ENCODE data around the gene UQCRQ.
"Not testable (repeated sequence)": the region's sequence is repeated elsewhere in the genome, so short reads cannot be mapped to it uniquely, and the experiment has no call there.

UQCRQ gene

DNA sequence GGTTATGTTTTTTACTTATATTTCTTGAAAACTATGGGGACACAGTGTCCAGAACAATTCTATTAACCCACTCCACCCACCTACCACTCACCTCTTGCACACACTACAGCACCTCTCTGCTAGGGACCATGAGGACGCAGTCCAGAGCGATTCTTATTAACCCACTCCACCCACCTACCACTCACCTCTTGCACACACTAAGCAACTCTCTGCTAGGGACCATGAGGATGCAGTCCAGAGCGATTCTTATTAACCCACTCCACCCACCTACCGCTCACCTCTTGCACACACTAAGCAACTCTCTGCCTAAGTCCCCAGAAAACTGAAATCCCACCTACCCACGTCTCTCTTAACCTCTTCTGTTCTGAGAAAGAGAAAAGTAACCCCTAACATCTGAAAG is 33.8 kb upstream of the UQCRQ start:
- no peak for DNase-seq (ENCODE audit: low read depth)

GRCh38 chr5:132834057-132834456 is 32.4 kb upstream of the UQCRQ start:
- no peak for DNase-seq (ENCODE audit: low read depth)

GRCh38 chr5:132836852-132837251 is 29.6 kb upstream of the UQCRQ start:
- no peak for DNase-seq (ENCODE audit: low read depth)

GRCh38 chr5:132837868-132838267 is 28.6 kb upstream of the UQCRQ start:
- DNase-seq (ENCODE audit: low read depth) = no peak

DNA sequence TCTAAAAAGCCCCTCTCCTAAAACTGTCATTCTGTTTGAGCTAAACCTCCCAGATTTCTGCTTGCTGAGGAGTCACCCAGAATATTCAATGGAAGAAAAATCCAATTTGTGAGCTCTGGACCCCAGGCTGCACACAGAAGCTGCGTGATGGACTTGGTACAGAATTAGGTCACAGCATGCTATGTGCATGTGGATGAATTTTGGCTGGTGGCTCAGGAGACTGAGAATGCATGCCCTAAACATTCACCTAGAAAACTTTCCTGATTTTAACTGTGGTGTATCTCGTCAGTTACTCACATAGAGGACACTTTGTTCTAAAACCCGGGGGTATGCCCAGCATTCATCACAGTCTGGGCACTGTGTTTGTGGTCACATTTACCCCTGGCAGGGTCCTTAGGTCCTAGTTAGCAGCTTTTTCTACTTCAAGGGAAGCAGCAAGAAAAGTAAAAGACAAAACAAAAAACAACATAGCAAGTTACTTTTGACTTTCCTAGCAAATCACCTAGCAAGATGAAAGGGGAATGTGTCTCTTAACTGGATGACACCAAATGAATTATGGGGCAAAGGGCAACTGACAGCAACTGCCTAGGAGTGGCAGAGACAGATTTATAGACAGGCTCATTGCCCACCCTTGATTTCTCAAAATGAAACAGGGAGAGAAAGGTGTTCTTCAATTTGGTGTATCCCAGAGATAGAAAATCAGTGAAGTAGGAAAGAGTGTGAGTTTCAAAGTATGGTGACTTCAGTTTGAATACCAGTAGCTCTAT is 27.7 kb upstream of the UQCRQ start:
- DNase-seq (ENCODE audit: low read depth) = no peak

DNA sequence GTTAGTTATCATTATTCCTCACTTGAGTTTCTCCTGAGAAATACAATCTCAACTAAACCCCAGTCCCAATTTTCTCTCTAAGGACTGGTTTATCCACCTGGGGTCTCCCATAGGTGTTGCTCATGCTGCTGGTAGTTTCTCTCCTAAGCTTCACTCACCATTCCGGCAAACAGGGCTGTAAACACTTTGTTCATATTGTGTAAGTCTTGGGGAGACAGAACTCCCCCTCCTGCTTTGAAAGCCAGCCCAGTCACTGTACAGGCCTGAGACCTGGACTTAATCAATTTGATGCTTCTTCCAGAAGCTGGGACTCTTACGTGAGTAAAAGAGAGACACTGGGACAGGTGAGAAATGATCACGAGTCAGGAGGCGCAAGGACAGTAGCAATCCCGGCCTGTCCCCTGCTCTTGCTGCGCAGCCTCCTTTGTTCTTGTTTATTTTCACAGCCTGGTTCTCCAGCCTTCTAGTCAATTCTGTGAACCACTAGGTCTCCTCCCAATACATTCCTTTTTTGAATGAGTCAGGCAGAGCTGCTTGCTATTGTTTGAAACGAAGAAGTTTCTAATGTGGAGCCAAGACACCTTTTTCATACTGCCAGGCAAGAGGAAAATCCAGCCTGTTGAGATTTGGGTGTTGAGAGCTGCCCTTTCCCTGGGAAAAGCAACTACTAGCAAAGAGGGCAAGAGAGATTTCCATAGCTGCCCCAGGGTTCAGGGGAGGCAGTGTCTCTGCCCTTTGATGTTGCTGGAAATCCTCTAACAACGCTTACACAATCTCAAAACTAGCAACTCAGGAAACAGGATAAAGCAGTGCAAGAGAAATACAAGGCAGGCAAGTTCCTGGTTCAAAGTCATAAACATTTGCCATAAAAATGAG is 26.8 kb upstream of the UQCRQ start:
- no peak for DNase-seq (ENCODE audit: low read depth)

GRCh38 chr5:132840313-132840712 is 26.1 kb upstream of the UQCRQ start:
- DNase-seq (ENCODE audit: low read depth) = no peak

DNA sequence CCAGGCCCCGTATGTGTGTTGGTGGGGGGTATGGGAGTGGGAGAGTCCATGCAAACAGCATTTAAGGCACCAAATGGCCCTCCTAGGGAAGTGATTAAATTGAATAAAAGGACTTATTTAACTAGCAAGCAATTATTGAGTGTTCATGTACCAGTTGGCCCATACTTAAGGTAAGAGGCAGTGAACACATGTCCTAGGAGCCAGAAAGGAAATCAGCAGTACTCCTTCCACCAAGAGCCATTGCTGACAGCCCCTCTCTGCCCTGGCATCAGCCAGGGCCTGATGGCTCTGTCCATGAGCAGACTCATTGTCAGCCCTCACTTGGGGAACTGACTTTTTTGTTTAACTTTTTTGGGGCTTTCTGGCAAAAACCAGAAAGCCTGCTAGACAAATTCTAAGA is 25.5 kb upstream of the UQCRQ start:
- no peak for DNase-seq (ENCODE audit: low read depth)

DNA sequence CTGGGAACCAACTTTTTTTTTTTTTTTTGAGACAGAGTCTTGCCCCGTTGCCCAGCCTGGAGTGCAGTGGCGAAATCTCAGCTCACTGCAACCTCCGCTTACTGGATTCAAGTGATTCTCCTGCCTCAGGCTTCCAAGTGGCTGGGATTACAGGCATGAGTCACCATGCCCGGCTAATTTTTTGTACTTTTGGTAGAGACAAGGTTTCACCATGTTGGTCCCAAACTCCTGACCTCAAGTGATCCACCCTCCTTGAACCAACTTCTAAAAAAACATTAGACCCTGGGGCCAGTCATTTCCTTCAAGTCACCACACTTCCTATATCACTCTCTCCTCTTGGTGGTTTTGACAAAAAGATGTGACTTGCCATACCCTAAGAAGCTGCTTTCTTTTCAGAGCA is 25.1 kb upstream of the UQCRQ start:
- no peak for DNase-seq (ENCODE audit: low read depth)

GRCh38 chr5:132848270-132848669 is 18.2 kb upstream of the UQCRQ start:
- DNase-seq (ENCODE audit: low read depth) = no peak

DNA sequence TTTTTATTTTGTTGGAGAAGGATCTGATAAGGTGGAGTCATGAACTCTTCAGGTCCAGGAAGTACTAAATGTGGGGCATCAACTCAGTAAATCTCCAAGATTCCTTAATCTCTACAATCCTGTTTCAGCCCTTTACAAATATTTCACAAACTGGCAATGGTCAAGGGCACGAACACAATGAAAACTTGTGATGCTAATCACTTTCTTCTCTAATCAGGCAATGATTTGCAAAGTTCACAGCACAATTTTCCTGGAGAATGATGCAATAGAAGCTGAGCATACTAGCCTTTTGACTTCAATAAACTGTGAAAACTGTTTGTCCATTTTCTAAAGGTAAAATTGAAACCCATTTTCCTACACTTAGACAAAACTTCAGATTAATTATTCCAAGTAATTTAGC is 17.1 kb upstream of the UQCRQ start:
- DNase-seq (ENCODE audit: low read depth) = no peak

DNA sequence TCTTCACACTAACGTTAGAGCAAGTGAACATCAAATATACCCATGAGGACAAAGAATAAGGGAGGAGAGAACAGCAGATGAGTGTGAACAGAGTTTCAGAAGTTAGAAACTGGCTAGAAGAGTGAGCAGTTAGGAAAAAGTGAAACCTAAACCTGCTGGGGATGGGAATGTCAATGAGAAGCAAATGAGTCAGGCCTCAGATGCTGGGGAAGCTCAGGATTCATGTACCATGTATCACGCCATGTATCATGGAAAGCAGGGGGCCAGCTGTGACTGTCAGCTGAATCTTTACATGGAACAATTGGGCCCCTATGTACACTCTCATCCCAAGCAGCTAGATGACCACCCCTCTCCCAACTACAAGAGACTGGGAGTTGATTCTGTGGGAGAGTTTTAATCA is 16.4 kb upstream of the UQCRQ start:
- no peak for DNase-seq (ENCODE audit: low read depth)

DNA sequence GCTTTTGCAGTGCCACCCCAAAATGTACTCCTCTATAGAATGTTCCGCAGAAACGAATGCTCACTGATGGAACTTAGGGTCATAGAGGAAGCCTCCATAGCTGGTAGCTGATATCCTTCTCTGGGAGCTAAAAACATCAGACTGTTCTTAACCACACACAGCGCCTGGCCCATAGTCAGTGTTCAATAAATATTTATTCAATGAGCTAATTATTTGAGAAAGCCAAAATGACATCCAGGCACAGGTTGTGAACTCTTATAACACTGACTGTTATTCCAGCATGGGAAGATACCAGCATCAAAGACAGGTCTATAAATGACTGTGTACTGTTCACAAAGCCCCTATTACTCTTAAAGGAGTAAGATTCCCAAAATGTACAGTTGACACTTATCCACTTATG is 13.1 kb upstream of the UQCRQ start:
- no peak for DNase-seq (ENCODE audit: low read depth)

DNA sequence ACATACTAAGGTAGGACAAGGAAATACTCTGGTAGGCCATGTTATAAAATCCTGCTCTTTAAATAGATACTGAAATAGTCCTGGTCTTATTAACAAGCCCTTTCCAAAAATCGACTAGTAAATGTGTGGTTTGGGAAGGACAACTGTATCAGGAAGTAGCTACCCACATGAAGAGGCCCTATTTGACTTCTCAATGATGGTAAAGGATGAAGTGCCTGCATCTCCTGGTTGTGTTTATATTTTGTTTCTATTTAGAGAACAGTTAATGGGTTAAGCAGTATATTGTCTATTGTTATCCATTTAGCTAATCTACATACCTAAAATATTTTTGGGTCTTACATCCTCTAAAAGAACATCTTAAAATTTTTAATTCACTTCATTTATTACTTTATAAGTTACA is 12.7 kb upstream of the UQCRQ start:
- DNase-seq (ENCODE audit: low read depth) = no peak

- no peak for DNase-seq (ENCODE audit: low read depth)
Measured at GRCh38 chr5:132854301-132854700, 12.1 kb upstream of the UQCRQ start.

GRCh38 chr5:132854992-132855391 is 11.4 kb upstream of the UQCRQ start:
- DNase-seq (ENCODE audit: low read depth) = not testable (repeated sequence)

DNA sequence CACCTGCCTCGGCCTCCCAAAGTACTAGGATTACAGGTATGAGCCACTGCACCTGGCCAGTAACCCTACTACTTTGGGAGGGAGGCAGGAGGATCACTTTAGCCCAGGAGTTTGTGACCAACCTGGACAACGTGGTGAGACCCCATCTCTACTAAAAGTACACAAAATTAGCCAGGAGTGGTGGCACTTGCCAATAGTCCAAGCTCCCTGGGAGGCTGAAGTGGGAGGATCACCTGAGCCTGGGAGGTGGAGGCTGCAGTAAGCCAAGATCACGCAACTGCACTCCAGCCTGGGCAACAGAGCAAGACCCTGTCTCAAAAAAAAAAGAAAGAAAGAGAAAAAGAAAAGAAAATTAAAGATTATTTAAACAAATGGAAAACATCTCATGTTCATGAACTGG is 10.4 kb upstream of the UQCRQ start:
- no peak for DNase-seq (ENCODE audit: low read depth)

- no peak for DNase-seq (ENCODE audit: low read depth)
Measured at GRCh38 chr5:132859889-132860437, 6.5 kb upstream of the UQCRQ start.

- DNase-seq (ENCODE audit: low read depth) = no peak
Measured at GRCh38 chr5:132860742-132861141, 5.7 kb upstream of the UQCRQ start.

DNA sequence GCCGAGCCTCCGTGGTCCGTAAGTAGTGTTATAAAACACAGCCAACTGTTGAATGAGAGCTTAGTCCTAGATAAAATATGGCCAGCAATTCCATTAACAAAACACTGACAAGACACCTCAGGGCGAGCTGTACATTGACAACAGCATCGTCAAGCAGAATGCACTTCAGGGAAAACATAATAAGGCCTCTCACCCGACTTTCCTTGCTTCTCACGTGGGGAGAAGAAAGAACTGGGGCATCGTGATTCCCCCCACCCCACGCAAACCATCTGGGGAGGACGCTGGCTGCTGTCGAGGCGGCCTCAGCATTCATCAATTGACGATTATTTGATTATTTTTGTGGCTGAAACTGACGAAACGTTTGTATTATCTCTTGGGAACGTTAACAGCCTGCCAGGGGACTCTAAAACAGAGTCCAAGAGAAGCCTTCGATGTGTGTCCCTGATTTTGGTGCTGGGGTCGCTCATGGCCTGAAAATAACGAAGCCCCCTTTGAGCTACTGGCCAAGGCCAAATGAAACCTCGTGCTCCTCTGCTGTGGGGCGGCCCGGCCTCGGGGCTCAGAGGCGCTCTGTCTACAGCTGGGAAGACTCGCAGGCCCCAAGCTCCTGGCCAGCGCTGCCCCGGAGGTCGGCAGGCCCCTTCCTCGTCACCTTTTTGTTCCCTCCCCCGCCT is 637 bp upstream of the UQCRQ start:
- no peak for DNase-seq (ENCODE audit: low read depth)

- no peak for DNase-seq (ENCODE audit: low read depth)
Measured at GRCh38 chr5:132867046-132867451, 607 bp downstream of the UQCRQ start.

- no peak for DNase-seq (ENCODE audit: low read depth)
Measured at GRCh38 chr5:132868754-132869153, 2.3 kb downstream of the UQCRQ start.

GRCh38 chr5:132870801-132871200 is 4.4 kb downstream of the UQCRQ start:
- no peak for DNase-seq (ENCODE audit: low read depth)
